Adrenal gland (tissue), 12 donors: Measurements from ENCODE around the gene RSRC1. TPM values are rescaled to one million over a fixed set of nuclear protein-coding genes. Genes with fewer than 3 reads are reported as not detected.
A peak's percentile ranks its signal among the peaks of the same experiment; 100 is the strongest.
"Not testable (repeated sequence)": the region's sequence is repeated elsewhere in the genome, so short reads cannot be mapped to it uniquely, and the experiment has no call there.

Experiments used
- DNase-seq, 7 donors: peaks; one replicate each; pipeline ENCODE4 v3.0.0-alpha.2; 2019 to 2020
- H3K27ac ChIP-seq, 5 donors: fragments of 200-600 bp; sonication (generic) in 4 of 5; 1 replicate in 3 of 5; 2 replicates in 2 of 5; pipeline versions ENCODE4 v1.5.1 to v1.8.0; 2016 to 2020; ENCODE audit warnings: mild to moderate bottlenecking in 1 of 5
- H3K27me3 ChIP-seq: fragments of 200-600 bp; 2 replicates; pipeline ENCODE4 v1.8.0; 2021
- H3K36me3 ChIP-seq, 2 donors: fragments of 200-600 bp; replicated peaks in 1 of 2; 1 replicate in 1 of 2; 2 replicates in 1 of 2; pipeline versions ENCODE4 v1.5.1 to v1.8.0; 2018 to 2022
- H3K4me1 ChIP-seq, 2 donors: fragments of 200-600 bp; replicated peaks in 1 of 2; 1 replicate in 1 of 2; 2 replicates in 1 of 2; pipeline versions ENCODE4 v1.5.1 to v1.8.0; 2018 to 2021
- H3K4me3 ChIP-seq, 4 donors: fragments of 200-600 bp; sonication (generic) in 3 of 4; one replicate each; pipeline ENCODE4 v1.5.1; 2016 to 2018
- H3K9me3 ChIP-seq, 3 donors: fragments of 200-600 bp; sonication (generic) in 1 of 3; replicated peaks in 1 of 3; 1 replicate in 2 of 3; 2 replicates in 1 of 3; pipeline versions ENCODE4 v1.5.1 to v1.8.0; 2016 to 2021
- POLR2A ChIP-seq, 2 donors: fragments of 450-650 bp; IDR thresholded peaks; one replicate each; pipeline ENCODE4 v1.6.1; 2017; ENCODE audit warnings: antibody characterized with exemption in 2 of 2, mild to moderate bottlenecking in 2 of 2, moderate library complexity in 1 of 2
- WGBS, 4 donors: extraction: QIAGEN DNeasy Blood & Tissue Kit in 2 of 4; methylation state at CpG; one replicate each; pipeline versions ENCODE4 v1.1.5 to v1.1.7; 2013 to 2017; 5-methylcytosine and 5-hydroxymethylcytosine counted together
- intact Hi-C, 2 donors: fragments of 100-400 bp; cut with DNase I; formaldehyde crosslinking; loops; one replicate each; pipeline versions ENCODE4 v1.14.1 to v1.15.0; 2022 to 2023
- polyA plus RNA-seq, 3 donors: library from polyadenylated mRNA; stranded (reverse); fragments of 200-250 nt in 2 of 3; fragments of 350-450 nt in 1 of 3; fragmentation: Illumina TruSeq in 1 of 3; extraction: RNeasy Lipid Tissue Mini Kit (QIAGEN cat#74804) in 1 of 3; gene quantifications; one replicate each; pipeline ENCODE4 v1.2.3, GENCODE V29; 2013 to 2014
- total RNA-seq, 9 donors: library from RNA; depleted of rRNA in 4 of 9; stranded (reverse); fragments of >200 nt in 4 of 9; fragments of 120-200 nt in 1 of 9; fragmentation: NEBNext Ultra II Directional in 1 of 9; extraction: Animal tissue kit (Norgen Biotek cat#: 25700) in 1 of 9; gene quantifications; one replicate each; pipeline versions ENCODE4 v1.1.0 to v1.2.4, GENCODE V29; 2013 to 2023
- TF ChIP-seq, protein P1 (sequence below), 6 experiments: fragments of 450-650 bp in 4 of 6; fragments of 200-600 bp in 2 of 6; sonication (generic) in 1 of 6; IDR thresholded peaks; 1 replicate in 5 of 6; 2 replicates in 1 of 6; pipeline versions ENCODE4 v1.5.1 to v1.8.0; 2016 to 2021; ENCODE audit warnings: antibody characterized with exemption in 6 of 6, mild to moderate bottlenecking in 2 of 6, moderate library complexity in 1 of 6
- donor health status: healthy with polysubstance abuse.
- donor health status: Bipolar disorder and iron deficiency.
- donor health status: DM: yes; HTN: yes; CAD: no.
- donor health status: DM: no; HTN: no; CAD: no.
- donor health status: DM: no; HTN: no; CAD: no.
- donor health status: DM: yes; HTN: yes; CAD: no.

Gene RSRC1
- total and polyA plus RNA-seq, 12 donors, result 12.6 to 125 (median 37.5) TPM

DNA sequence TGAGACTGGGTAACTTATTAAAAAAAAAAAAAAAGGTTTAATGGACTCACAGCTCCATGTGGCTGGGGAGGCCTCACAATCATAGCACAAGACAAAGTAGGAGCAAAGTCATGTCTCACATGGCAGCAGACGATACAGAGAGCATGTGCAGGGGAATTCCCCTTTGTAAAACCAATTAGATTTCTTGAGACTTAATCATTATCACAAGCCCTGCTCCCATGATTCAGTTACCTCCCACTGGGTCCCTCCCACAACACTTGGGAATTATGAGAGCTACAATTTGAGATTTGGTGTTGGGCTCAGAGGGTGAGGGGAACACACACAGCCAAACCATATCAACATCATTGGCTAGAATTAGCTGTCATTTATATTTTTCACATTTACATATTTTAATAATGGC lies 221.0 kb downstream of the RSRC1 start:
- DNase-seq, result no peak
- TF ChIP-seq, protein P1, sequence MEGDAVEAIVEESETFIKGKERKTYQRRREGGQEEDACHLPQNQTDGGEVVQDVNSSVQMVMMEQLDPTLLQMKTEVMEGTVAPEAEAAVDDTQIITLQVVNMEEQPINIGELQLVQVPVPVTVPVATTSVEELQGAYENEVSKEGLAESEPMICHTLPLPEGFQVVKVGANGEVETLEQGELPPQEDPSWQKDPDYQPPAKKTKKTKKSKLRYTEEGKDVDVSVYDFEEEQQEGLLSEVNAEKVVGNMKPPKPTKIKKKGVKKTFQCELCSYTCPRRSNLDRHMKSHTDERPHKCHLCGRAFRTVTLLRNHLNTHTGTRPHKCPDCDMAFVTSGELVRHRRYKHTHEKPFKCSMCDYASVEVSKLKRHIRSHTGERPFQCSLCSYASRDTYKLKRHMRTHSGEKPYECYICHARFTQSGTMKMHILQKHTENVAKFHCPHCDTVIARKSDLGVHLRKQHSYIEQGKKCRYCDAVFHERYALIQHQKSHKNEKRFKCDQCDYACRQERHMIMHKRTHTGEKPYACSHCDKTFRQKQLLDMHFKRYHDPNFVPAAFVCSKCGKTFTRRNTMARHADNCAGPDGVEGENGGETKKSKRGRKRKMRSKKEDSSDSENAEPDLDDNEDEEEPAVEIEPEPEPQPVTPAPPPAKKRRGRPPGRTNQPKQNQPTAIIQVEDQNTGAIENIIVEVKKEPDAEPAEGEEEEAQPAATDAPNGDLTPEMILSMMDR (IDR thresholded peaks at IDR 0.05), result no peak
- no peak for TF ChIP-seq POLR2A (IDR thresholded peaks at IDR 0.05)
- Histone ChIP-seq H3K4me3 (no peak overlapping the region), H3K4me1 (no peaks in the 10 kb centered on the region), H3K27ac (no peak overlapping the region), H3K9me3 (no peaks in the 10 kb centered on the region), H3K36me3 (no peaks in the 10 kb centered on the region), H3K27me3 (no peaks in the 10 kb centered on the region)
- intact Hi-C loops, result no loop called here
- WGBS, 4 donors, result 89 to 100% (median 95%) methylated on average over 1 of the region's 1 CpG

- H3K27me3 ChIP-seq, result no peaks in the 10 kb centered on the region
- H3K36me3 ChIP-seq, result no peaks in the 10 kb centered on the region
- no peaks in the 10 kb centered on the region for H3K9me3 ChIP-seq
- no peaks in the 10 kb centered on the region for H3K4me1 ChIP-seq
- peak overlapping the region in 1 of 5 donors; percentile 33 for H3K27ac ChIP-seq
- no peak overlapping the region for H3K4me3 ChIP-seq
- TF ChIP-seq, protein P1 (IDR thresholded peaks at IDR 0.05), result no peak
- TF ChIP-seq POLR2A (IDR thresholded peaks at IDR 0.05), result no peak
- WGBS, 4 donors, result 73 to 86% (median 77%) methylated on average over 1 of the region's 1 CpG
- DNase-seq, result no peak
- intact Hi-C loops, result no loop called here
These were observed 223.8 kb downstream of the RSRC1 start for GRCh38 chr3:158333736-158334135.

- Histone ChIP-seq H3K27me3 (no peaks in the 10 kb centered on the region), H3K27ac (no peak overlapping the region), H3K9me3 (no peaks in the 10 kb centered on the region), H3K36me3 (no peaks in the 10 kb centered on the region), H3K4me1 (no peaks in the 10 kb centered on the region), H3K4me3 (no peak overlapping the region)
- intact Hi-C loops, result no loop called here
- DNase-seq, result peak in 2 of 7 donors; percentile 19 to 24
- TF ChIP-seq POLR2A (IDR thresholded peaks at IDR 0.05), result no peak
- TF ChIP-seq, protein P1 (IDR thresholded peaks at IDR 0.05), result no peak
- WGBS, 4 donors, result 79 to 92% (median 83%) methylated on average over 7 of the region's 7 CpGs
These were observed 227.2 kb downstream of the RSRC1 start for GRCh38 chr3:158337110-158337509.

DNA sequence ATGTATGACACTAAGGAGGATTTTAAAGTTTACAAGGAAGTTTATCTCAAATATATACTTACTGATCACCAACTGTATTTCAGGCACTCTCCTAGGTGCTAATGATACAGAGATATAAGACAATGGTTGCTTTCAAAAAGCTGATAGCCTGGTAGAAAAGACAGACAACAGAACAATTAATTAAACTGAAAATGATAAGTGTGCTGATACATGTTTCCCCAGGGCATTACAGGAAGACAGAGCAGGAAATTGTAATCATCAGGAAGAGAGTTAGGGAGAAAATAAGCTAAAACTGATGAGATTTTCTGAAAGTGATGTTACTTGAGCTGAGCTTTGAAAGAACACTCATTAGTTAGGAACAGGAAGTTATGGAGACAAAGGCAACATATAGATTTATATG lies 229.7 kb downstream of the RSRC1 start:
- no peaks in the 10 kb centered on the region for H3K36me3 ChIP-seq
- H3K4me3 ChIP-seq, result no peak overlapping the region
- no peaks in the 10 kb centered on the region for H3K27me3 ChIP-seq
- TF ChIP-seq, protein P1 (IDR thresholded peaks at IDR 0.05), result no peak
- no peak for TF ChIP-seq POLR2A (IDR thresholded peaks at IDR 0.05)
- H3K27ac ChIP-seq, result no peak overlapping the region
- intact Hi-C loops, result no loop called here
- no peak for DNase-seq
- no peaks in the 10 kb centered on the region for H3K4me1 ChIP-seq
- no peaks in the 10 kb centered on the region for H3K9me3 ChIP-seq

DNA sequence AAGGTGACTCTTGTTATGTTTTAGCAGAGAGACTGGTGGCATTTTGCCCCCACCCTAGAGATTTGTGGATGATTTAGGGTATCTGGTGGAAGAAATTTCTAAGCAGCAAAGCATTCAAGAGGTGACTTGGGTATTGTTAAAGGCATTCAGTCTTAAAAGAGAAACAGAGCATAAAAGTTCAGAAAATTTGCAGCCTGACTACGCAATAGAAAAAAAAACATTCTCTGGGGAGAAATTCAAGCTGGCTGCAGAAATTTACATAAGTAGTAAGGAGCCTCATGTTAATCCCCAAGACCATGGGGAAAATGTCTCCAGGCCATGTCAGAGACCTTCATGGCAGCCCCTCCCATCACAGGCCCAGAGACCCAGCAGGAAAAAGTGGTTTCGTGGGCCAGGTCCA lies 231.1 kb downstream of the RSRC1 start:
- H3K9me3 ChIP-seq, intact Hi-C loops, H3K4me1 ChIP-seq, H3K36me3 ChIP-seq, H3K4me3 ChIP-seq, H3K27ac ChIP-seq, DNase-seq, H3K27me3 ChIP-seq: not testable (repeated sequence)
- WGBS, 4 donors, result 91 to 100% (median 95%) methylated on average over 2 of the region's 2 CpGs
